ENCODE data around the gene NME2.

DNA sequence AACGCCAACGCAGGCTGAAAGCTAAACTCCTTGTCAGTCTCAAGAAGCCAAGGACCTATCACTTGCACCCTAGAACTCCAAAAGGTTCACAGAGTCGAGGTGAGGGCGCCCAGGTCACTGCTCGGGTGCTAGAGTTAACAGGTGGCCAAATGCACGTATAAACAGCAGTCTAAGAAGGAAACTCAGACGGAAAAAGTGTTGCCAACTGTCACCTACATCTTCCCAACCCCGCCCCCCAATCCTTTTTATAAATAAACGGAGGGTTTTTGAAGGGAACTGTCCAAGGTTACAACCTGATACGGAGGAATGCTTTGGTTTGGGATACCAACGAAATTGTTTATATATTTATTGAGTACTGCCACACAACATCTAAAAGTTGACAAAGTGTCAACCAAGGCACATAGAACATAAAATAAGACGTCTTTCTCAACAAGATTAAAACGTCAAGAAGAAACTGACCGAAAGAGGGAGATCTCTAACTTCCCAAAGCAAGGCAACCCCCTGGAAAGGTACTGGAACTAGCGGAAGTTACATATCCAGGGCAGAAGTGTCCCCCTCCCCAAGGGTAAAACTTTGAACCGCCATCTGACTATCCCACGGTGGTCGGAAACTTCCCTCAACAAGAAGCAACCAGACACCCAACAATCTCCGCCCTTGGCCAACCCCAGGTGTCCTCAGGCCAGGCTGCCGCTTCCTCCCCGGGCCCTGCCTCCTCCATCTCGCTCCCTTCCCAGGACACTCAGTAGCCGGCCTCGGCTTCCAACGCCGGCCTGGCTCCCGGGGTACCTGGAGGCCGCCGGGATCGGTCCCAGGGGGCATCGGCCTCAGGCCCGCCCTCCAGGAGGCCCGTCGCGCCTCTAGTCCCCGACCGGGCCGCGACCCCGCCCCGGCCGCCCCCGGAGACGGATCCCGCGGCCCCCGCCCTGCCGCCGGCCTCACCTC is 46.5 kb upstream of the NME2 start:
- no peak for TF ChIP-seq GATA2 (IDR thresholded peaks at IDR 0.05; ENCODE audit: low read depth, low read length)
- TF ChIP-seq GATA3 (IDR thresholded peaks at IDR 0.05; ENCODE audit: low read depth, low read length): no peak

Measured in SH-SY5Y (cell line).